Measurements from ENCODE around the gene MKNK1. TPM values are rescaled to one million over a fixed set of nuclear protein-coding genes. Genes with fewer than 3 reads are reported as not detected.

Gene MKNK1
- total and polyA plus RNA-seq, 2 of the 8 experiments (the other 6 are each of a cell fraction or from before 2014, with no cell fraction given) = 13.9 to 21.5 TPM

GRCh38 chr1:46557403-46557802 lies 46.7 kb downstream of the MKNK1 start:
- no peaks in the 10 kb centered on the region for H3K36me3 ChIP-seq (ENCODE audit: control insufficient read depth in 2 of 4, insufficient read depth in 4 of 4, low read length in 3 of 4)
- H4K91ac ChIP-seq (replicated peaks; ENCODE audit: insufficient read length, low read length) = no peak overlapping the region
- no peaks in the 10 kb centered on the region for H3K23me2 ChIP-seq (ENCODE audit: low read depth, low read length)
- H3K14ac ChIP-seq (ENCODE audit: insufficient read length) = no peak overlapping the region
- H3K18ac ChIP-seq (ENCODE audit: extremely low read depth, low read length) = no peak overlapping the region
- H4K5ac ChIP-seq (ENCODE audit: insufficient read length, low read depth, low read length) = no peak overlapping the region
- no peak overlapping the region for H2BK15ac ChIP-seq (ENCODE audit: low read length)
- H3K79me2 ChIP-seq (ENCODE audit: control insufficient read depth in 1 of 2, insufficient read depth in 2 of 2, low read length in 2 of 2) = no peaks in the 10 kb centered on the region
- H3K9me3 ChIP-seq (ENCODE audit: insufficient read depth in 2 of 2, low read depth in 1 of 2, low read length in 1 of 2) = no peaks in the 10 kb centered on the region
- H2BK20ac ChIP-seq (ENCODE audit: low read length) = no peak overlapping the region
- no peaks in the 10 kb centered on the region; a peak in 1 of 7 replicates for H3K27me3 ChIP-seq (replicated peaks in 1 of 4; ENCODE audit: control insufficient read depth in 3 of 4, extremely low read depth in 1 of 4, insufficient read depth in 3 of 4, low read length in 3 of 4)
- H3K79me1 ChIP-seq (ENCODE audit: low read depth, low read length) = no peaks in the 10 kb centered on the region; the same call in 1 of the 2 replicates
- no peak overlapping the region for H4K8ac ChIP-seq (ENCODE audit: extremely low read depth, insufficient read depth, low read length)
- no peaks in the 10 kb centered on the region for H4K20me1 ChIP-seq (replicated peaks in 1 of 2; ENCODE audit: control insufficient read depth in 1 of 2, insufficient read depth in 2 of 2, low read length in 2 of 2)
- no peak for FAIRE-seq
- H2BK120ac ChIP-seq (replicated peaks; ENCODE audit: low read depth, low read length) = no peak overlapping the region
- DNase-seq (ENCODE audit: low read depth in 1 of 2, low spot score in 2 of 2) = no peak
- POLR2A ChIA-PET (ENCODE audit: partially characterized antibody) = no interaction called here
- no peak overlapping the region for H2AK5ac ChIP-seq (ENCODE audit: low read depth, low read length)
- H3K4ac ChIP-seq (replicated peaks; ENCODE audit: insufficient read length, low read depth, low read length) = no peak overlapping the region
- H3K9ac ChIP-seq (replicated peaks in 1 of 4; ENCODE audit: extremely low read depth in 1 of 4, low read depth in 3 of 4, low read length in 3 of 4) = no peak overlapping the region
- no peak overlapping the region for H3K56ac ChIP-seq (replicated peaks; ENCODE audit: insufficient read length, low read depth, low read length)
- H3K23ac ChIP-seq (ENCODE audit: insufficient read length) = no peak overlapping the region
- H3K27ac ChIP-seq (ENCODE audit: low read depth, low read length) = no peak overlapping the region
- no peak overlapping the region for H3K4me3 ChIP-seq (ENCODE audit: extremely low read depth in 1 of 4, insufficient read depth in 2 of 4, low read depth in 3 of 4, low read length in 4 of 4)
- no peaks in the 10 kb centered on the region; a peak in 1 of 7 replicates for H3K4me1 ChIP-seq (replicated peaks in 1 of 4; ENCODE audit: control insufficient read depth in 3 of 4, insufficient read depth in 4 of 4, low read length in 3 of 4)
- H2BK5ac ChIP-seq (ENCODE audit: low read depth, low read length) = no peak overlapping the region
- 78% methylated on average over 5 of the region's 5 CpGs; no CpG with 5 or more reads in 1 of the 2 experiments for WGBS, 2 experiments (ENCODE audit: extremely low coverage in 1 of 2, insufficient coverage in 1 of 2, insufficient read length in 1 of 2, insufficient replicate concordance in 2 of 2, low coverage in 1 of 2, low lambda C conversion rate in 2 of 2, missing lambda C conversion rate in 1 of 2)
- no peak overlapping the region for H3K4me2 ChIP-seq (ENCODE audit: insufficient read depth in 1 of 2, low read depth in 2 of 2, low read length in 2 of 2)
- H2AFZ ChIP-seq (ENCODE audit: low read length) = no peak overlapping the region
- H2BK12ac ChIP-seq (ENCODE audit: low read depth, low read length) = no peak overlapping the region
- CTCF ChIA-PET (ENCODE audit: partially characterized antibody) = interaction anchor here (4.3 kb wide), 1 partner anchor 10 kb away, joined by 26 read pairs; no protein-coding TSS in a partner anchor
- no peak for TF ChIP-seq SRF (IDR thresholded peaks at IDR 0.05; ENCODE audit: low read depth, low read length)
- TF ChIP-seq CHD1 (IDR thresholded peaks at IDR 0.05; ENCODE audit: low read depth, low read length) = no peak
- TF ChIP-seq TCF12 (IDR thresholded peaks at IDR 0.05; ENCODE audit: low read depth, low read length) = no peak
- TF ChIP-seq SP4 (IDR thresholded peaks at IDR 0.05; ENCODE audit: low read length) = no peak
- TF ChIP-seq MAFK (IDR thresholded peaks at IDR 0.05; ENCODE audit: low read depth, low read length) = no peak
- no peak for TF ChIP-seq POLR2A (IDR thresholded peaks at IDR 0.05; ENCODE audit: control extremely low read depth in 1 of 2, low read depth in 2 of 2, low read length in 2 of 2)
- TF ChIP-seq SIRT6 (IDR thresholded peaks at IDR 0.05; ENCODE audit: low read length) = no peak
- TF ChIP-seq, protein P1, sequence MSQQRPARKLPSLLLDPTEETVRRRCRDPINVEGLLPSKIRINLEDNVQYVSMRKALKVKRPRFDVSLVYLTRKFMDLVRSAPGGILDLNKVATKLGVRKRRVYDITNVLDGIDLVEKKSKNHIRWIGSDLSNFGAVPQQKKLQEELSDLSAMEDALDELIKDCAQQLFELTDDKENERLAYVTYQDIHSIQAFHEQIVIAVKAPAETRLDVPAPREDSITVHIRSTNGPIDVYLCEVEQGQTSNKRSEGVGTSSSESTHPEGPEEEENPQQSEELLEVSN (IDR thresholded peaks at IDR 0.05) = no peak
- no peak for TF ChIP-seq HDAC2 (IDR thresholded peaks at IDR 0.05; ENCODE audit: borderline replicate concordance in 1 of 2, low read depth in 2 of 2, low read length in 2 of 2)
- TF ChIP-seq GTF2F1 (IDR thresholded peaks at IDR 0.05; ENCODE audit: borderline replicate concordance, low read depth, low read length) = no peak
- TF ChIP-seq POU5F1 (IDR thresholded peaks at IDR 0.05; ENCODE audit: low read depth, low read length) = no peak
- TF ChIP-seq SP2 (IDR thresholded peaks at IDR 0.05; ENCODE audit: low read length) = no peak
- TF ChIP-seq TAF1 (IDR thresholded peaks at IDR 0.05; ENCODE audit: low read depth, low read length) = no peak
- TF ChIP-seq CBX5 (IDR thresholded peaks at IDR 0.05; ENCODE audit: low read depth, low read length) = no peak
- no peak for TF ChIP-seq NRF1 (IDR thresholded peaks at IDR 0.05; ENCODE audit: low read depth, low read length)
- TF ChIP-seq SUZ12 (IDR thresholded peaks at IDR 0.05; ENCODE audit: low read length) = no peak

Data from H1 (cell line).